ENCODE data around the gene HSF5.

HSF5 gene

GRCh38 chr17:58476812-58477211, 11.4 kb downstream of the HSF5 start:
- DNase-seq = no peak

GRCh38 chr17:58475985-58476384, 12.2 kb downstream of the HSF5 start:
- DNase-seq = no peak

GRCh38 chr17:58470356-58470755, 17.9 kb downstream of the HSF5 start:
- no peak for DNase-seq

GRCh38 chr17:58468944-58469343, 19.3 kb downstream of the HSF5 start:
- DNase-seq = no peak

GRCh38 chr17:58455491-58455890, 32.7 kb downstream of the HSF5 start:
- no peak for DNase-seq

GRCh38 chr17:58452738-58453137, 35.5 kb downstream of the HSF5 start:
- DNase-seq = no peak

- DNase-seq = peak; percentile 74
Measured at GRCh38 chr17:58447039-58447975, 40.9 kb downstream of the HSF5 start.

- no peak for DNase-seq
Measured at GRCh38 chr17:58446086-58446485, 42.1 kb downstream of the HSF5 start.

- DNase-seq = no peak
Measured at GRCh38 chr17:58436805-58437239, 51.4 kb downstream of the HSF5 start.

GRCh38 chr17:58436245-58436644, 52.0 kb downstream of the HSF5 start:
- no peak for DNase-seq

GRCh38 chr17:58432806-58433573, 55.2 kb downstream of the HSF5 start:
- no peak for DNase-seq

GRCh38 chr17:58427807-58428206, 60.4 kb downstream of the HSF5 start:
- no peak for DNase-seq

- DNase-seq = no peak
Measured at GRCh38 chr17:58421711-58422110, 66.5 kb downstream of the HSF5 start.

GRCh38 chr17:58420827-58421226, 67.4 kb downstream of the HSF5 start:
- DNase-seq = no peak

- DNase-seq = peak; percentile 99
Measured at GRCh38 chr17:58417300-58418092, 70.7 kb downstream of the HSF5 start, which contains the start of gene RNF43. RNF43 (minus strand) TSS chr17:58417534; CDS start chr17:58415577, 1,957 bp downstream.

- DNase-seq = no peak
Measured at GRCh38 chr17:58416937-58417299, 71.3 kb downstream of the HSF5 start.

- no peak for DNase-seq
Measured at GRCh38 chr17:58416396-58416795, 71.8 kb downstream of the HSF5 start.

GRCh38 chr17:58415371-58416055, 72.7 kb downstream of the HSF5 start:
- no peak for DNase-seq

GRCh38 chr17:58414596-58414997, 73.6 kb downstream of the HSF5 start:
- DNase-seq = no peak

GRCh38 chr17:58413684-58414083, 74.5 kb downstream of the HSF5 start:
- DNase-seq = no peak

- no peak for DNase-seq
Measured at GRCh38 chr17:58412961-58413586, 75.1 kb downstream of the HSF5 start.
